Neural cell (in vitro differentiated cells): ENCODE measurements around the gene STXBP2.

ENCODE experiments used
- EZH2 ChIP-seq: fragments of 200-600, 300-800 bp; shearing (Covaris generic), sonication (generic); IDR thresholded peaks from 2 replicates; pipeline ENCODE4 v1.6.1; 2014; ENCODE audit warnings: antibody characterized with exemption, low read length, borderline replicate concordance, mild to moderate bottlenecking; ENCODE audit not compliant: insufficient read depth, poor library complexity, severe bottlenecking
- POLR2AphosphoS5 ChIP-seq: IDR thresholded peaks from 2 replicates; pipeline ENCODE4 v1.6.1; 2012
- SMC3 ChIP-seq: fragments of 450-650 bp; conservative IDR thresholded peaks from 2 replicates; pipeline ENCODE4 v1.6.1; 2014; ENCODE audit warnings: antibody characterized with exemption, mild to moderate bottlenecking, moderate library complexity; ENCODE audit not compliant: poor library complexity
- TAF1 ChIP-seq: IDR thresholded peaks from 2 replicates; pipeline ENCODE4 v1.6.1; 2012; ENCODE audit warnings: low read depth
- TF ChIP-seq, protein P1 (sequence below): fragments of 450-650 bp; IDR thresholded peaks from 2 replicates; pipeline ENCODE4 v1.5.1; 2014; ENCODE audit warnings: antibody characterized with exemption, mild to moderate bottlenecking, moderate library complexity; ENCODE audit not compliant: poor library complexity, severe bottlenecking

DNA sequence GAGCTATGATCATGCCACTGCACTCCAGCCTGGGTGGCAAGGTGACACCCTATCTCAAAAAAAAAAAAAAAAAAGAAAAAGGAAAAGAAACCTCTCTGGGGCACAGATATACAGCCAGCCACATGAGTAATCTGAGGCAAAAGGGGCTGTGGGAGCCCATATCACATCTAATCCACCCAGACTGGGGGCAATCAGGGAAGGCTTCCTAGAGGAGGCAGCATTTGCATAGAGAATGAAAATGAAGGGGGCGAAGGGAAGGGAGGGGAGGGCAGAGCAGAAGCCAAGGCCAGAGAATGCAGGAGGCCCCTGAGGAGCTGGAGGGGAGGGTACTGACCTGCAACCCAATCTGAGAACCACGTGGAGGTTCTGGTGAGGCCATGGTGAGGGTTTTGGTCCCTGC, 13.2 kb downstream of the STXBP2 start:
- TF ChIP-seq, protein P1, sequence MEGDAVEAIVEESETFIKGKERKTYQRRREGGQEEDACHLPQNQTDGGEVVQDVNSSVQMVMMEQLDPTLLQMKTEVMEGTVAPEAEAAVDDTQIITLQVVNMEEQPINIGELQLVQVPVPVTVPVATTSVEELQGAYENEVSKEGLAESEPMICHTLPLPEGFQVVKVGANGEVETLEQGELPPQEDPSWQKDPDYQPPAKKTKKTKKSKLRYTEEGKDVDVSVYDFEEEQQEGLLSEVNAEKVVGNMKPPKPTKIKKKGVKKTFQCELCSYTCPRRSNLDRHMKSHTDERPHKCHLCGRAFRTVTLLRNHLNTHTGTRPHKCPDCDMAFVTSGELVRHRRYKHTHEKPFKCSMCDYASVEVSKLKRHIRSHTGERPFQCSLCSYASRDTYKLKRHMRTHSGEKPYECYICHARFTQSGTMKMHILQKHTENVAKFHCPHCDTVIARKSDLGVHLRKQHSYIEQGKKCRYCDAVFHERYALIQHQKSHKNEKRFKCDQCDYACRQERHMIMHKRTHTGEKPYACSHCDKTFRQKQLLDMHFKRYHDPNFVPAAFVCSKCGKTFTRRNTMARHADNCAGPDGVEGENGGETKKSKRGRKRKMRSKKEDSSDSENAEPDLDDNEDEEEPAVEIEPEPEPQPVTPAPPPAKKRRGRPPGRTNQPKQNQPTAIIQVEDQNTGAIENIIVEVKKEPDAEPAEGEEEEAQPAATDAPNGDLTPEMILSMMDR, result no peak
- TF ChIP-seq POLR2AphosphoS5 (no peak), SMC3 (no peak), EZH2 (no peak), TAF1 (no peak)
